IMR-90 (cell line): ENCODE results near the gene HOATZ. TPM values are rescaled to one million over a fixed set of nuclear protein-coding genes. Genes with fewer than 3 reads are reported as not detected.
A peak's percentile ranks its signal among the peaks of the same experiment; 100 is the strongest.

Experiments
- ATAC-seq: fragments of 200-7000 bp; cut with Tn5 transposase; 2 replicates; pipeline ENCODE4 v1.9.1; 2020; ENCODE audit warnings: low read depth, mild to moderate bottlenecking, moderate library complexity
- BruUV-seq: library from RNA; stranded (reverse); fragments of 400-500 nt; replicated peaks from 2 replicates; lab custom pipeline; 2021; lab: Mats Ljungman, UMichigan
- CTCF ChIA-PET: fragments of 300-600 bp; formaldehyde crosslinking; extraction: SDS; loops from one replicate; lab custom pipeline; 2021; ENCODE audit warnings: antibody characterized with exemption; lab: Yijun Ruan, JAX
- POLR2A ChIA-PET: fragments of 300-600 bp; sonication (Branson Sonifier 250); formaldehyde crosslinking; loops from one replicate; lab custom pipeline; 2022; ENCODE audit warnings: antibody characterized with exemption; ENCODE audit not compliant: unreplicated experiment; lab: Charles Lee
- DNase-seq: peaks from one replicate; pipeline ENCODE4 v3.0.0; 2013
- H2AFZ ChIP-seq: replicated peaks from 2 replicates; pipeline ENCODE3; 2013; ENCODE audit warnings: low read length, mild to moderate bottlenecking; ENCODE audit not compliant: poor library complexity
- H2AK5ac ChIP-seq: 2 replicates; pipeline ENCODE4 v1.6.1; 2013; ENCODE audit warnings: low read depth, low read length, inconsistent platforms
- H2AK9ac ChIP-seq: replicated peaks from 2 replicates; pipeline ENCODE3; 2013; ENCODE audit warnings: mild to moderate bottlenecking, low read depth, low read length, moderate library complexity; ENCODE audit not compliant: poor library complexity
- H2BK120ac ChIP-seq: 2 replicates; pipeline ENCODE4 v1.6.1; 2013; ENCODE audit warnings: low read depth, low read length, inconsistent platforms
- H2BK15ac ChIP-seq: 3 replicates; pipeline ENCODE4 v1.6.1; 2013; ENCODE audit warnings: low read depth, low read length, inconsistent platforms
- H2BK20ac ChIP-seq: 2 replicates; pipeline ENCODE4 v1.6.1; 2013; ENCODE audit warnings: low read depth, mild to moderate bottlenecking, inconsistent platforms, low read length, moderate library complexity
- H2BK5ac ChIP-seq: 2 replicates; pipeline ENCODE4 v1.6.1; 2013; ENCODE audit warnings: mild to moderate bottlenecking, low read depth, low read length, inconsistent platforms; ENCODE audit not compliant: poor library complexity, severe bottlenecking
- H3K14ac ChIP-seq: replicated peaks from 2 replicates; pipeline ENCODE4 v1.6.1; 2013; ENCODE audit warnings: low read depth, low read length, inconsistent platforms
- H3K18ac ChIP-seq: 2 replicates; pipeline ENCODE4 v1.6.1; 2013; ENCODE audit warnings: low read depth, low read length, control low read depth
- H3K23ac ChIP-seq: 2 replicates; pipeline ENCODE4 v1.6.1; 2013; ENCODE audit warnings: low read depth, low read length, inconsistent platforms
- H3K27ac ChIP-seq: 2 replicates; pipeline ENCODE4 v1.5.1; 2013; ENCODE audit warnings: mild to moderate bottlenecking, control low read depth, low read length; ENCODE audit not compliant: insufficient read depth
- H3K27me3 ChIP-seq: 2 replicates; pipeline ENCODE4 v1.6.1; 2013; ENCODE audit warnings: low read length; ENCODE audit not compliant: control insufficient read depth, insufficient read depth
- H3K36me3 ChIP-seq: 2 replicates; pipeline ENCODE4 v1.6.1; 2013; ENCODE audit warnings: low read length, mixed read lengths; ENCODE audit not compliant: control insufficient read depth, insufficient read depth
- H3K4ac ChIP-seq: 2 replicates; pipeline ENCODE4 v1.6.1; 2013; ENCODE audit warnings: low read depth, low read length, inconsistent platforms
- H3K4me1 ChIP-seq: 2 replicates; pipeline ENCODE4 v1.6.1; 2013; ENCODE audit warnings: low read length, mixed read lengths; ENCODE audit not compliant: control insufficient read depth, insufficient read depth
- H3K4me2 ChIP-seq: 2 replicates; pipeline ENCODE4 v1.6.1; 2013; ENCODE audit warnings: low read depth, mild to moderate bottlenecking, control low read depth, low read length, moderate library complexity
- H3K4me3 ChIP-seq: 2 replicates; pipeline ENCODE4 v1.5.1; 2013; ENCODE audit warnings: low read depth, mild to moderate bottlenecking, control low read depth, low read length, moderate library complexity; ENCODE audit not compliant: insufficient read depth
- H3K56ac ChIP-seq: 2 replicates; pipeline ENCODE4 v1.6.1; 2013; ENCODE audit warnings: low read length, inconsistent platforms; ENCODE audit not compliant: insufficient read depth; ENCODE audit errors: extremely low read depth
- H3K79me1 ChIP-seq, 2 experiments: 2 replicates each; pipeline ENCODE4 v1.6.1; 2013; ENCODE audit warnings: low read length in 2 of 2, inconsistent platforms in 1 of 2, low read depth in 1 of 2
- H3K9ac ChIP-seq: 2 replicates; pipeline ENCODE4 v1.6.1; 2013; ENCODE audit warnings: low read depth, low read length, control low read depth
- H3K9me1 ChIP-seq: 2 replicates; pipeline ENCODE4 v1.6.1; 2013; ENCODE audit warnings: low read length, inconsistent platforms; ENCODE audit not compliant: insufficient read depth
- H3K9me3 ChIP-seq: 2 replicates; pipeline ENCODE4 v1.6.1; 2013; ENCODE audit warnings: low read length; ENCODE audit not compliant: control insufficient read depth, insufficient read depth
- H4K20me1 ChIP-seq: 2 replicates; pipeline ENCODE4 v1.6.1; 2013; ENCODE audit warnings: low read length, inconsistent platforms; ENCODE audit not compliant: insufficient read depth
- H4K5ac ChIP-seq: 2 replicates; pipeline ENCODE4 v1.6.1; 2013; ENCODE audit warnings: mild to moderate bottlenecking, low read depth, low read length, control low read depth
- H4K8ac ChIP-seq, 2 experiments: 2 replicates each; pipeline ENCODE4 v1.6.1; 2013; ENCODE audit warnings: low read depth in 2 of 2, low read length in 2 of 2, control low read depth in 1 of 2, inconsistent platforms in 1 of 2
- H4K91ac ChIP-seq: 2 replicates; pipeline ENCODE4 v1.6.1; 2013; ENCODE audit warnings: low read depth, low read length, inconsistent platforms; ENCODE audit not compliant: insufficient read depth
- BHLHE40 ChIP-seq: fragments of 150-350 bp; IDR thresholded peaks from 2 replicates; pipeline ENCODE4 v1.6.1; 2016; ENCODE audit warnings: mild to moderate bottlenecking, low read depth, low read length
- CEBPB ChIP-seq: IDR thresholded peaks from 2 replicates; pipeline ENCODE4 v1.6.1; 2012; ENCODE audit warnings: low read depth, low read length, improper control_type of control experiment
- CHD1 ChIP-seq: IDR thresholded peaks from 2 replicates; pipeline ENCODE4 v1.6.1; 2012; ENCODE audit warnings: low read depth, low read length, improper control_type of control experiment
- CTCF ChIP-seq: conservative IDR thresholded peaks from 2 replicates; pipeline ENCODE4 v1.5.1; 2012; ENCODE audit warnings: mild to moderate bottlenecking, low read depth, low read length, improper control_type of control experiment
- RAD21 ChIP-seq: IDR thresholded peaks from 2 replicates; pipeline ENCODE4 v1.6.1; 2012; ENCODE audit warnings: low read length, improper control_type of control experiment
- SMC3 ChIP-seq: fragments of 150-350 bp; IDR thresholded peaks from 2 replicates; pipeline ENCODE4 v1.6.1; 2016; ENCODE audit warnings: low read depth, mild to moderate bottlenecking, antibody characterized with exemption, low read length, moderate library complexity
- WGBS, 2 experiments: methylation state at CpG; one replicate each; pipeline versions ENCODE4 v1.1.5 to v1.1.7; 2013; ENCODE audit warnings: missing lambda C conversion rate in 2 of 2; ENCODE audit not compliant: insufficient read length in 1 of 2; ENCODE audit errors: extremely low coverage in 2 of 2; 5-methylcytosine and 5-hydroxymethylcytosine counted together
- dilution Hi-C: fragments of 300-500 bp; cut with HindIII; formaldehyde crosslinking; loops from one replicate; pipeline ENCODE4 v1.14.3; 2018; ENCODE audit warnings: low sequenced_read_pairs; ENCODE audit not compliant: unreplicated experiment
- in situ Hi-C: fragments of 300-500 bp; cut with MboI; formaldehyde crosslinking; loops from 3 replicates; pipeline ENCODE4 v1.14.3; 2019; ENCODE audit warnings: low sequenced_read_pairs, inconsistent platforms, mixed read lengths
- intact Hi-C: fragments of 100-400 bp; cut with micrococcal nuclease; formaldehyde crosslinking; loops from 2 replicates; pipeline ENCODE4 v1.10.0; 2022
- polyA plus RNA-seq, 3 experiments: library from polyadenylated mRNA; depleted of rRNA; stranded (reverse); fragments of >200 nt; gene quantifications; 2 replicates each; pipeline ENCODE4 v1.2.3, GENCODE V29; 2012; ENCODE audit warnings: low replicate concordance in 1 of 3
- total RNA-seq: library from RNA; depleted of rRNA; stranded (reverse); fragments of >200 nt; gene quantifications from 2 replicates; pipeline ENCODE4 v1.2.3, GENCODE V29; 2012

HOATZ gene
- total and polyA plus RNA-seq, 2 of the 4 experiments (the other 2 are of a cell fraction), result not detected

- Histone ChIP-seq H3K36me3 (no peaks in the 10 kb centered on the region), H4K20me1 (no peaks in the 10 kb centered on the region), H3K27ac (no peak overlapping the region), H2BK15ac (no peak overlapping the region), H4K5ac (no peak overlapping the region), H3K9me1 (no peaks in the 10 kb centered on the region), H4K8ac (no peak overlapping the region), H2AK9ac (no peak overlapping the region), H2AK5ac (no peak overlapping the region), H3K9ac (no peak overlapping the region), H2BK120ac (peak overlapping the region; percentile 24), H3K27me3 (peaks cover 4% of the 10 kb centered on the region), H2AFZ (peak overlapping the region; percentile 90), H2BK5ac (no peak overlapping the region), H3K4me3 (no peak overlapping the region), H2BK20ac (no peak overlapping the region), H3K9me3 (no peaks in the 10 kb centered on the region), H3K4me2 (peak overlapping the region; percentile 39), H3K14ac (no peak overlapping the region), H3K4me1 (no peaks in the 10 kb centered on the region), H4K91ac (no peak overlapping the region), H3K4ac (peak overlapping the region; percentile 27; the same call in 1 of the 2 replicates), H3K18ac (no peak overlapping the region), H3K79me1 (no peaks in the 10 kb centered on the region), H3K56ac (no peak overlapping the region), H3K23ac (peak overlapping the region; percentile 44; the same call in 1 of the 2 replicates)
- ATAC-seq (no peak; the same call in 1 of the 2 replicates), DNase-seq (no peak)
- no peak for TF ChIP-seq SMC3
- no peak for TF ChIP-seq RAD21
- no peak for TF ChIP-seq CEBPB
- no peak for TF ChIP-seq BHLHE40
- no peak for TF ChIP-seq CTCF
- TF ChIP-seq CHD1, result no peak
- in situ Hi-C loops, result no loop called here
- ChIA-PET POLR2A (no interaction called here), CTCF (no interaction called here)
- no CpG with 5 or more reads among the region's 6 CpGs for whole genome bisulfite sequencing, 2 experiments
- BruUV-seq, result no TSS peak
- dilution Hi-C loops, result no loop called here
- intact Hi-C loops, result no loop called here
These were observed 1.4 kb upstream of the HOATZ start for GRCh38 chr11:111513240-111513605.
